Suprapubic skin (tissue), 4 donors: ENCODE data around the gene TPRG1L. TPM values are rescaled to one million over a fixed set of nuclear protein-coding genes. Genes with fewer than 3 reads are reported as not detected.
A peak's percentile ranks its signal among the peaks of the same experiment; 100 is the strongest.

Source experiments
- DNase-seq, 2 donors: peaks; one replicate each; pipeline ENCODE4 v3.0.0-alpha.2; 2019; ENCODE audit warnings: low spot score in 2 of 2
- H3K27ac ChIP-seq: fragments of 200-600 bp; sonication (generic); one replicate; pipeline ENCODE4 v1.5.1; 2019
- H3K27me3 ChIP-seq: fragments of 200-600 bp; sonication (generic); one replicate; pipeline ENCODE4 v1.5.1; 2019
- H3K36me3 ChIP-seq: fragments of 200-600 bp; sonication (generic); one replicate; pipeline ENCODE4 v1.5.1; 2019
- H3K4me1 ChIP-seq: fragments of 200-600 bp; sonication (generic); one replicate; pipeline ENCODE4 v1.5.1; 2019
- H3K4me3 ChIP-seq: fragments of 200-600 bp; sonication (generic); one replicate; pipeline ENCODE4 v1.5.1; 2019; ENCODE audit warnings: mild to moderate bottlenecking
- H3K9me3 ChIP-seq: fragments of 200-600 bp; sonication (generic); one replicate; pipeline ENCODE4 v1.5.1; 2019
- CTCF ChIP-seq, 2 donors: fragments of 200-600 bp in 1 of 2; fragments of 450-650 bp in 1 of 2; sonication (generic) in 1 of 2; IDR thresholded peaks; one replicate each; pipeline ENCODE4 v1.5.1; 2016 to 2019; ENCODE audit warnings: antibody characterized with exemption in 2 of 2, mild to moderate bottlenecking in 1 of 2, moderate library complexity in 1 of 2
- EP300 ChIP-seq: sonication (generic); formaldehyde crosslinking; IDR thresholded peaks from one replicate; pipeline ENCODE4 v1.6.1; 2017; ENCODE audit warnings: antibody characterized with exemption
- POLR2A ChIP-seq, 2 donors: fragments of 450-650 bp; IDR thresholded peaks; one replicate each; pipeline ENCODE4 v1.6.1; 2017; ENCODE audit warnings: antibody characterized with exemption in 2 of 2, mild to moderate bottlenecking in 2 of 2, moderate library complexity in 2 of 2
- POLR2AphosphoS5 ChIP-seq, 3 donors: sonication (generic); formaldehyde crosslinking; IDR thresholded peaks; one replicate each; pipeline ENCODE4 v1.6.1; 2017; ENCODE audit warnings: antibody characterized with exemption in 3 of 3
- WGBS: methylation state at CpG from one replicate; pipeline ENCODE4 v1.1.5; 2018; 5-methylcytosine and 5-hydroxymethylcytosine counted together
- total RNA-seq, 4 donors: library from RNA; depleted of rRNA; stranded (reverse); fragments of >200 nt; gene quantifications; one replicate each; pipeline ENCODE4 v1.1.0, GENCODE V29; 2016

TPRG1L gene
- total RNA-seq, 4 donors from 2014 or later = 36.9 to 52.6 (median 44.8) TPM

DNA sequence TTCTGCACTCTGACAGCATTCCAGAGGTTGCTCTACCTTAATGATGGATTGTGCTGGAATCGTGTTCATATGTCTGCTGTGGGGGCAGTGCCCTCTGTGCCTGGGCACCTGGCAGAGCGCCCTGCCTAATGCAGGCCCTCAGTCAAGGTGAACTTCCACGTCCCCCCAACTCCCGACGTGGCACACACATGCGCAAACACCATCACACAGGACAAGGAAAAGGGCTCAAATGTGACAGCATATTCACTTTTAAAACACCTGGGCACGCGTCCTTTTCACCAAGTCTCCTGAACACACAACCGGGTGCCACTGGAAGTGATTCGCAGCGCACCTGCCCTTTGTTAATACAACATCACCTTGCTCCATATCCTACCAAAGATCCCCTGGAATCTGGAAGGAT is 11.7 kb downstream of the TPRG1L start:
- H3K27me3 ChIP-seq = no peaks in the 10 kb centered on the region
- no peak overlapping the region for H3K27ac ChIP-seq
- no peak for DNase-seq
- WGBS = 96% methylated on average over 11 of the region's 11 CpGs
- H3K9me3 ChIP-seq = no peaks in the 10 kb centered on the region
- H3K36me3 ChIP-seq = peaks cover 92% of the 10 kb centered on the region
- no peaks in the 10 kb centered on the region for H3K4me1 ChIP-seq
- H3K4me3 ChIP-seq = no peak overlapping the region
- TF ChIP-seq EP300 (no peak), CTCF (IDR thresholded peaks at IDR 0.05) (no peak), POLR2AphosphoS5 (IDR thresholded peaks at IDR 0.05) (no peak), POLR2A (IDR thresholded peaks at IDR 0.05) (no peak)

- H3K27me3 ChIP-seq = no peaks in the 10 kb centered on the region
- TF ChIP-seq CTCF (IDR thresholded peaks at IDR 0.05) (no peak), POLR2AphosphoS5 (IDR thresholded peaks at IDR 0.05) (no peak), EP300 (no peak), POLR2A (IDR thresholded peaks at IDR 0.05) (no peak)
- no peaks in the 10 kb centered on the region for H3K4me1 ChIP-seq
- peaks cover 85% of the 10 kb centered on the region for H3K36me3 ChIP-seq
- H3K9me3 ChIP-seq = no peaks in the 10 kb centered on the region
- peak in 1 of 2 donors; percentile 34 for DNase-seq
- 90% methylated on average over 10 of the region's 12 CpGs for WGBS
- H3K27ac ChIP-seq = no peak overlapping the region
- no peak overlapping the region for H3K4me3 ChIP-seq
Observed at GRCh38 chr1:3638027-3638426, 13.2 kb downstream of the TPRG1L start.

GRCh38 chr1:3638676-3639075 is 13.9 kb downstream of the TPRG1L start:
- DNase-seq = no peak
- Histone ChIP-seq H3K4me1 (no peaks in the 10 kb centered on the region), H3K27me3 (no peaks in the 10 kb centered on the region), H3K36me3 (peaks cover 78% of the 10 kb centered on the region), H3K9me3 (no peaks in the 10 kb centered on the region), H3K4me3 (no peak overlapping the region), H3K27ac (no peak overlapping the region)
- WGBS = 92% methylated on average over 15 of the region's 15 CpGs
- no peak for TF ChIP-seq EP300

DNA sequence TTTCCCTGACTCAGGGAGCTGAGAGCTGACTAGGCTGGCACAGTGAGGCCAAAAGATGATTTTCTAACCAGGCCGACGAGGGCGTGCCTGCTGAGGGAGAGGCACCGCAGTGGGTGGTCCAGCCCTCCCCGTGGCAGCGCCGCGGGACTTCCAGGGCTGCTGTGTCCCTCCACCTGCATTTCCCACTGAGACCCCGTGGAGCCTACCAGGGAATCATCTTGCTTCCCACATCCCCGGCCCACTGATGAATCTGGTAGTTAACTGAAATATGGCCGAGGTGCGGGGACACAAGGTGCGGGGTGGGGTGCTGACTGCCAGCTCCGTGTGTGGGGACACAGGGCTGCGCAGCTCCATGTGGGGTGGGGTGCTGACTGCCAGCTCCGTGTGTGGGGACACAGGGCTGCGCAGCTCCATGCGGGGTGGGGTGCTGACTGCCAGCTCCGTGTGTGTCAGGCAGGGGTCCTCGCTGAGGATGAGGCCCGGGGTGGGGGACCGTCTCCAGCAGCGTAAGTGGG is 14.6 kb downstream of the TPRG1L start:
- Histone ChIP-seq H3K4me3 (no peak overlapping the region), H3K27me3 (no peaks in the 10 kb centered on the region), H3K27ac (no peak overlapping the region), H3K9me3 (no peaks in the 10 kb centered on the region), H3K4me1 (no peaks in the 10 kb centered on the region), H3K36me3 (peaks cover 74% of the 10 kb centered on the region)
- 94% methylated on average over 23 of the region's 23 CpGs for WGBS
- DNase-seq = peak in 1 of 2 donors; percentile 60
- TF ChIP-seq POLR2A (IDR thresholded peaks at IDR 0.05) = no peak
- no peak for TF ChIP-seq POLR2AphosphoS5 (IDR thresholded peaks at IDR 0.05)
- TF ChIP-seq EP300 = no peak
- TF ChIP-seq CTCF (IDR thresholded peaks at IDR 0.05) = no peak

DNA sequence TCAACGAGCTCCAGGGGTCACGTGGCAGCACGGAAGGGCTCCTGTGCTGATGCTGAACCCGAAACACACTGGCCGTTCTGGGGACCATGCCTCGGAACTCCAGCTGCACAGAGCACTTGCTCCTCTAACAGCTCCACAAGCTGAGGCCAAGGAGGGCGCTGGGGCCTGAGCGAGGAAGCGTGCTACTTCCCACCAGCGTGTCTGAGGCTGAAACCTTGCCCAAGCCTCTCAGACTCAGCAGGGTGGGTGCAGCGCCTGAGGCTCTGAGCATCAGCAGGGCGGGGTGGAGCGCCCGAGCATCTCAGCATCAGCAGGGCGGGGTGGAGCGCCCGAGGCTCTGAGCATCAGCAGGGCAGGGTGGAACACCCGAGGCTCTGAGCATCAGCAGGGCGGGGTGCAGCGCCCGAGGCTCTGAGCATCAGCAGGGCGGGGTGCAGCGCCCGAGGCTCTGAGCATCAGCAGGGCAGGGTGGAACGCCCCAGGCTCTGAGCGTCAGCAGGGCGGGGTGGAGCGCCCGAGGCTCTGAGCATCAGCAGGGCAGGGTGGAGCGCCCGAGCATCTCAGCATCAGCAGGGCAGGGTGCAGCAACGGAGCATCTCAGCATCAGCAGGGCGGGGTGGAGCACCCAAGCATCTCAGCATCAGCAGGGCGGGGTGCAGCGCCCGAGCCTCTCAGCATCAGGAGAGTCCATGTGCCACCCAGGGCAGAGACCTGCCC is 15.5 kb downstream of the TPRG1L start:
- H3K36me3 ChIP-seq = peaks cover 74% of the 10 kb centered on the region
- no peaks in the 10 kb centered on the region for H3K27me3 ChIP-seq
- 80% methylated on average over 25 of the region's 36 CpGs for WGBS
- H3K4me3 ChIP-seq = no peak overlapping the region
- no peaks in the 10 kb centered on the region for H3K9me3 ChIP-seq
- no peak overlapping the region for H3K27ac ChIP-seq
- H3K4me1 ChIP-seq = no peaks in the 10 kb centered on the region
- TF ChIP-seq POLR2AphosphoS5 (IDR thresholded peaks at IDR 0.05) (no peak), CTCF (IDR thresholded peaks at IDR 0.05) (no peak), POLR2A (IDR thresholded peaks at IDR 0.05) (no peak), EP300 (no peak)
- DNase-seq = peak in 1 of 2 donors; percentile 56
